LoVo (cell line): ENCODE data around the gene CRTAP.
"Not testable (repeated sequence)": the region's sequence is repeated elsewhere in the genome, so short reads cannot be mapped to it uniquely, and the experiment has no call there.

Source experiments
- DNase-seq: peaks from one replicate; pipeline ENCODE4 v3.0.0-alpha.2; 2016; ENCODE audit warnings: low spot score

CRTAP gene

DNA sequence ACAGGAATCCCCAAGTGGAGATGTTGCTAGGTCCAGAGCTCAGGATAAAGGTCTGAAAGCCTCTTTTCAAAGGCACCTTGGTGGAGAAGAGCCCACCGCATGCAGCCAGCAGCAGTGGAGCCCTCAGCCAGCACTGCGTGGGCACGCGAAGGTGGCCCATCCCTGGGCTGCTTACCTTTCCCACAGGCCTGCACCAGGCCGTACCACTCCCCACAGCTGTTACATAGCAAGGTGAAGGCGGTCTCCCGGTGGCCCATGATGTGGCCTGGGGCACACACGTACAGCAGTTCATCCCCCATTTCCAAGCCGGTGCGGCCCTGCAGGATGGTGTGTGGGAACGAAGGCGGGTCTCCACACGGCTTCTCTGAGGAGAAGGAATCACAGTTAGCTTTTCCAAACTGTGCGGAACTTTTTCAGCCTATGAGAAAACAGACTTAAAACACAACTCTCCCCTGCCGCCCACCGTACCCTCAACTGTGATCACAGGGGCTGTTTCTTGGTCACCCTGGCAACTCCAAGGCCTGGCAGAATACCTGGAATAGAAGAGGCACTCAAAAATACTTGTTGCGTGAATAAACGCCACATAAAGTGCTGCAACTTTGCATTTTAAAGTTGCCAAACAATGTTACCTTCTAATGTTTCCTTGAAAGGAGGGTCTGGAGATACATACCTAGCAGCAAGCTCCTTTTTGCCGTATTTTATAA, 61.0 kb downstream of the CRTAP start:
- DNase-seq = no peak

DNA sequence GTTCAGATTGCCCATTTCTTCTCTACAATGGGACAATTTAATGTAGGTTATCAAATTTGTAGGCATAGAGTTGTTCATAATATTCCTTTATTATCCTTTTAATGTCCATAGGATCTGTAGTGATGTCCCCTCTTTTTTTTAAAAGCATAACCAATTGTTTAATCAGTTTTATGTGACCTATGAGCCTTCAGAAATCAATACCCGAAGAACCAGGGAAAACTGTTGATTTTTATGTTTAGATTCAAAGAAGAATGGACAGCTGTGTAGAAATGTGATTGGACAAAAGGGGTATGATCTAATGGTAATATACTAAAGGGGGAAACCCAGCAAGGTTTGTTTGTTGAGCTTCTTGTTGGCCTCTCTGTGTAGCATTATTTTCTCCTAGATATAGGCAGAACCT, 65.3 kb downstream of the CRTAP start:
- no peak for DNase-seq

DNA sequence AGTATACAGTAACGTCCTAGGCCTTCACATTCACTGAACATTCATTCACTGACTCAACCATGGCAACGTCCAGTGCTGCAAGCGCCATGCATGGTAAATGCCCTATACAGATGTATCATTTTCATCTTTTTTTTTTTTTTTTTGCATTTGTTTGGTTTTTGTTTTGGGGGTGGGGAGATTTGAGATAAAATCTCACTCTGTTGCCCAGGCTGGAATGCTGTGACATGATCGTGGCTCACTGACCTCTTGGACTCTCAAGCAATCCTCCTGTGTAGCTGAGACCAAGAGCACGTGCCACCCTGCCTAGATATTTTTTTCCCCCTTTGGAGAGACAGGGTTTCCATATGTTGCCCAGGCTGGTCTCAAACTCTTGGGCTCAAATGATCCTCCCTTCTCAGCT, 67.4 kb downstream of the CRTAP start:
- no peak for DNase-seq

DNA sequence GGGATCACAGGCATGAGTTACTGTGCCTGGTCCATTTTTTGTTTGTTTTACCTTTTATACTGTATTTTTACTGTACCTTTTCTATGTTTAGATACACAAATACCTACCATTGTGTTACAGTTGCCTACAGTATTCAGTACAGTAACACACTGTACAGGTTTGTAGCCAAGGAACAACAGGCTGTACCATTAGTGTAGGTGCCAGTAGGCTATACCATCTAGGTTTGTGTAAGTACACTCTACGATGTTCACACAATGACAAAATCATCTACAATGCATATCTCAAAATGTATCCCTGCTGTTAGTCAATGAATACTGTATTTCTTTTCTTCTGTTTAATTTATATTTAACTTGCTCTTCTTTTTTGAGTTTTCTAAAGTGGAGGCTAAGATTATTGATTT, 67.8 kb downstream of the CRTAP start:
- not testable (repeated sequence) for DNase-seq

DNA sequence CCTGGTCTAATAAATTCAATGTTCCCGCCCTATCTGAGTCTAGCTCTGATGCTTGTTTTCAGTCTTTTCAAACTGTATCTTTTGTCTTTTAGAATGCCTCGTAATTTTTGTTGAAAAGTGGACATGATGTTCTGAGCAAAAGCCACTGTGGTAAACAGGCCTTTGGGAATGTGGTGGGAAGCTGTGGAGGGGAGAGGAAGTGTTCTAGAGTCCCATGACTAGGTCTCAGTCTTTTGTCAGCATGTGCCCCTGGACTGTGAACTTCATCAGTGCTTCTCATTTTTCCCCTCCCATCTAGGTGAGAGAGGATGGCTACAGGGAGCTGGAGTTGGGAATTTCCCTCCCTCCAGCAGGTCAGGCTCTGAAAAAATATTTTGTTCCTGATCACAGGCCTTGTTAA, 71.0 kb downstream of the CRTAP start:
- no peak for DNase-seq

DNA sequence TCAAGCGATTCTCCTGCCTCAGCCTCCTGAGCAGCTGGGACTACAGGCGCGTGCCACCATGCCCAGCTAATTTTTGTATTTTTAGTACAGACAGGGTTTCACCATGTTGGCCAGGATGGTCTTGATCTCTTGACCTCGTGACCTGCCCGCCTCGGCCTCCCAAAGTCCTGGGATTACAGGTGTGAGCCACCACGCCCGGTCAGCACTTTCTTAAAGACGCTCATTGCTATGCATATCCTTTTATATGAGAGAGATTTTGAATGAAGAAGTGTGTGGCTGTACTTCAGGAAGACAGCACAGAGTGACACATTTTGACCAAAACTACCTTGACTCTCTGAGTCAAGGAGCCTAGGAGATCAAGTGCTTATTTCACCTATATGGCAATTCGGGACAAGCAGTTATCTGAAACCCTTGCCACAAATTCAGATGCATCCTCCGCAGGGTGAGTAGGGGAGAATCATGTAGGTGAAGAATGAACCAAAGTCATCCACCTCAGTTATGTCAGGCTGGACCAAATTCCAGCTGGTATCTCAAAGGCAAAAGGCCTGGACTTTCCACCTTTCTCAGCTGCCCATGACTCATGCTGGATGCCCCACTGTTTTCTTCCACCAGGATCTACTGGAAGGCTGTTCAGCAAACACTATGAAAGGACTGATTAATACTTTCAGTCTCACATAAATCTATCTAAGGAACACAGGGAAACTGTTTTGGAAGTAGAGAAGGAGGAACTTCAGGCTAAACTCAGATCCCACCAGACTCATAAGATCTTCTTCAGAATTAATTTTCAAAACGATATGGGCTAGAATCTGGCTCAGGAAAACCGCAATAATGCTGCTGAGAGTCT, 72.9 kb downstream of the CRTAP start:
- no peak for DNase-seq

DNA sequence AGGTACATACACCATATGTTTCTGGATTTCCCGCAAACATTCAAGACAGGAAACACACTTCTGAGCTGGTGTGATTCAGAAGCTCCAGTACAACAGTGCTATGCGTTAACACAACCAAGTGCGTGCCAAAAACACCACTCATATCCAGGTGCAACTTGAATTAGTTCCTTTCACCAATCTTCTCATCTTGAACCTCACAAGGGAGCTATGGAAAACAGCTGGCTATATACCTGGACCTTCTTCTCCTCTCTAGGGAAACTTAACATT, 73.5 kb downstream of the CRTAP start:
- no peak for DNase-seq

DNA sequence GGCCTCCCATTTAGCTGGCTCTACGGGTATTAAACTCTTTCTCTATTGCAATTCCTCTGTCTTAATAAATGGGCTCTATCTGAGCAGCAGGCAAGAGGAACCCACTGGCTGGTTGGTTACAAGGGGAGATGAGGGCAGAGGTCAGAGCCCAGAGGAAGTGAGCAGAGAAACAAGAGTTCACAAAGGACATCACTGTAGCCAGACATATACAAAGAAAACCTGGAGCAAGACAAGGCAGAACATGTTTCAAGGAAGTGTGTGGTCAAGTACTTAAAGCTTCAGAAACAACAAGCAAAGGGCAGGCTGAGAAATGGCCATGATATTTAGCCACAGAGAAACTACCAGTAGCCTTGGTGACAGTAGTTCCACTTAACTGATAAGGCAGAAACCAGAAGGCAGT, 80.5 kb downstream of the CRTAP start:
- DNase-seq = no peak

DNA sequence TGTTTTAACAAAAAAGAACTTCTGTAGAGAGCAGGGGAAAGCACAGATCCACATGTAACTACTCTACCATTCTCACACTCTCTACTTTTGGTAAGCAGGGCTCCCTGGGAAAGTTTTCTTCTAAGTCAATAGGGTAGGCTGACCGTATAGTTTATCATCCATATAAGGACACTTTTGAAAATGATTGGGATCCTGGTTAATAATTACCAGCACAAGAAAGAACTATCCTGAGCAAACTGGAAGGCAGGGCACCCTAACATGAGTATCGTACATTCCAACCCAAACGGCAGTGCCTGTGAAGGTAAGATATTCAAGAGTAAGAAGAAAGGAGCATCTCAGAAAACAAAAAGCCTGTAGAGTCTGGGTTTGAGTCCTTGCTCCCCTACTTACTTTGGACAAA, 82.7 kb downstream of the CRTAP start:
- DNase-seq = no peak
